Stimulated activated naive CD8-positive, alpha-beta T cell treated with anti-CD3 and anti-CD28 coated beads, Interleukin-15, Interleukin-2, amounts not matched to agents 100 ng/mL and 50 ng/mL, for 24 hours (primary cell): Measurements from ENCODE around the gene FNDC3B.

Source experiments
- H3K27ac Mint-ChIP-seq: one replicate; pipeline ENCODE4 v1.8.0; 2021; ENCODE audit warnings: mild to moderate bottlenecking, mixed read lengths
- H3K27me3 Mint-ChIP-seq: one replicate; pipeline ENCODE4 v1.8.0; 2021; ENCODE audit warnings: mixed read lengths
- H3K36me3 Mint-ChIP-seq: one replicate; pipeline ENCODE4 v1.8.0; 2021; ENCODE audit warnings: low read depth, mixed read lengths
- H3K4me1 Mint-ChIP-seq: one replicate; pipeline ENCODE4 v1.8.0; 2021; ENCODE audit warnings: low read depth, mixed read lengths
- H3K4me3 Mint-ChIP-seq: one replicate; pipeline ENCODE4 v1.8.0; 2021; ENCODE audit warnings: mild to moderate bottlenecking, mixed read lengths
- H3K9me3 Mint-ChIP-seq: one replicate; pipeline ENCODE4 v1.8.0; 2021; ENCODE audit warnings: mixed read lengths

The FNDC3B gene

DNA sequence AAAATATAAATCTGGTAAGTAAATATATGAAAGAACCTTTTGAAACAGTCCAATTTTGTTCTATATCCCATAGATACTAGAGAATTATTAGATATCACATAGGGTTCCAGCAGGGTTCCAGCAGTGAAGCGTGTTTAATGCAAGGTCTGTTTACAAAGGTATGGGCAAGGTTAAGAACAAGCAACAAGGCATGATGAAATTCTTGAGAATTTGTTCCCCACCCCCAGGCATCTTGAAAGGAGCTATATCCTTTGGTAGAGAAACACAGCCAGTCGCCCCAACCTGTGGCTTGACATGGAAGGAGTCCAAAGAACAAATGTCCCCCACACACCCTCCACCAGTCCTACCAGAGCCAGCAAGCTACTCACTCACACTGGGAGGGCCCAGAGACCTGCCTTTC, 18.6 kb upstream of the FNDC3B start:
- Mint-ChIP-seq H3K27me3 (no peaks in the 10 kb centered on the region), H3K27ac (no peak overlapping the region), H3K36me3 (no peaks in the 10 kb centered on the region), H3K9me3 (no peaks in the 10 kb centered on the region), H3K4me1 (no peaks in the 10 kb centered on the region), H3K4me3 (no peak overlapping the region)

DNA sequence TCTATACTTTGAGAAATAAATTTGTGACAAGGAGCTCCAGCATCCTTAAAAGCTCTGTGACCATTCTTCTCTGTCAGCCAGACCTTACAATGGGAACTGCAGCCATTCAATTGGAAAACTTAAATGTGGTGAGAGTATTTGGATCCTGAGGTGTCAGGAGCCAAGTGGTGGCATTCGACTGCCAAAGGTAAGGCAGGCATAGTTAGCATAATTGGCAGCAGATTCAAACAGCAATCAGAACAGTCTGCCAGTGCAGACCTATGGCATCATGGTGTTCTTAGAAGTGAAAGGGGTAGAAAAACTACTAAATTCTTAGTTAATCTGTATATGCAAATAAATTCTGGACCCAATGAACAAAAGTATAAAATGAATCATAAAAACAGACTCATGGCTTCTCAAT, 18.2 kb upstream of the FNDC3B start:
- Mint-ChIP-seq H3K27me3 (no peaks in the 10 kb centered on the region), H3K4me3 (no peak overlapping the region), H3K4me1 (no peaks in the 10 kb centered on the region), H3K9me3 (no peaks in the 10 kb centered on the region), H3K27ac (no peak overlapping the region), H3K36me3 (no peaks in the 10 kb centered on the region)

DNA sequence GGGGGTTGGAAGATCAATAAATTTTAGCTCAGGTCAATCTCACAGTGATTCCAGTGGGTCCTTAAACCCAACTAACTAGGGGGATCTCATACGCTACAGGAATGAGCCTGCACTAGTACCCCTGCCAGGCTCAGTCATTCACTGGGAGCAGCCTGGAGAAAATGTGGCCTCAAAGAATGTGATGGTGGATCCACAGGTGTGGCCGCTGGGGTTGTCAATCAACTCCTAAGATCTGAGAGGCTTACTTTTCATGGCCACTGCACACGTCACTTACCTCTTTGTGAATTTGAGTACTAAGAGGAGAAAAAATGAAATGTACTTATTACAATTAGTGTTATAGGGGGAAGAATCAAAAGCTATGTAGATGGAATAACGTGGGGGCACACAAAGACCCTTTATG, 17.5 kb upstream of the FNDC3B start:
- Mint-ChIP-seq H3K27ac (no peak overlapping the region), H3K4me3 (no peak overlapping the region), H3K27me3 (no peaks in the 10 kb centered on the region), H3K4me1 (no peaks in the 10 kb centered on the region), H3K36me3 (no peaks in the 10 kb centered on the region), H3K9me3 (no peaks in the 10 kb centered on the region)

DNA sequence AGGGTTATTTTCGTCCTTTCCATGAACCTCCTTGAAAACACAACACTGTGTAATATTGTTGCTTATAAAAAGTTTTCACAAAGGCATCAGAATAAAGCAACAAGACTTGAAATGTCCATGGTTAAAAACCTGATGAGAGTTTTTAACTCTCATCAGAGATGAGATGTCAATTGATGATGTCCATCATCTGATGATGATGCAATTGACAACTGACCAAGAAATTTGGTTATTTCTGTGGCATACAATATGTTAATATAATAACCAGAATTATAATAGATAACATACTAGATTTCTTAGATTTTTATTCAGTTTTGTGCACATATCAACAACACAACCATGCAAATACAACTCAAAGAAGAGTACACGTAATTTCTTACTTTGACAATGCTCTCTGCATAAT, 15.5 kb upstream of the FNDC3B start:
- no peaks in the 10 kb centered on the region for H3K9me3 Mint-ChIP-seq

DNA sequence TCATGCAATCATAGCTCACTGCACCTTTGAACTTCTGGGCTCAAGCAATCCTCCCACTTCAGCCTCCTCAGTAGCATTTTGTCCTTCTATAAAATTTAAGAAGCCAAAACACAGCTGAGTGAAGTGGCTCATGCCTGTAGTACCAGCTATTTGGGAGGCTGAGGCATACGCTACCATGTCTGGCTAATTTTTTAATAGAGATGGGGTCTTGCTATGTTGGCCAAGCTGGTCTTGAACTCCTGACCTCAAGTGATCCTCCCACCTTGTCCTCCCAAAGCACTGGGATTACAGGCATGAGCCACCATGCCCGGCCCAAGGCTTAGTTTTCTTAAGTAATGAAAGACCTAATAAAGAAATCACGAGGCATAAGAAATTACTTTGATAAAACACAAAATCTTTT, 14.7 kb upstream of the FNDC3B start:
- Mint-ChIP-seq H3K27me3 (no peaks in the 10 kb centered on the region), H3K4me1 (no peaks in the 10 kb centered on the region), H3K27ac (no peak overlapping the region), H3K9me3 (no peaks in the 10 kb centered on the region), H3K36me3 (no peaks in the 10 kb centered on the region), H3K4me3 (no peak overlapping the region)

More for the DNA sequence above, 15.5 kb upstream of the FNDC3B start:
- Mint-ChIP-seq H3K36me3 (no peaks in the 10 kb centered on the region), H3K4me3 (no peak overlapping the region), H3K27ac (no peak overlapping the region), H3K4me1 (no peaks in the 10 kb centered on the region), H3K27me3 (no peaks in the 10 kb centered on the region)

DNA sequence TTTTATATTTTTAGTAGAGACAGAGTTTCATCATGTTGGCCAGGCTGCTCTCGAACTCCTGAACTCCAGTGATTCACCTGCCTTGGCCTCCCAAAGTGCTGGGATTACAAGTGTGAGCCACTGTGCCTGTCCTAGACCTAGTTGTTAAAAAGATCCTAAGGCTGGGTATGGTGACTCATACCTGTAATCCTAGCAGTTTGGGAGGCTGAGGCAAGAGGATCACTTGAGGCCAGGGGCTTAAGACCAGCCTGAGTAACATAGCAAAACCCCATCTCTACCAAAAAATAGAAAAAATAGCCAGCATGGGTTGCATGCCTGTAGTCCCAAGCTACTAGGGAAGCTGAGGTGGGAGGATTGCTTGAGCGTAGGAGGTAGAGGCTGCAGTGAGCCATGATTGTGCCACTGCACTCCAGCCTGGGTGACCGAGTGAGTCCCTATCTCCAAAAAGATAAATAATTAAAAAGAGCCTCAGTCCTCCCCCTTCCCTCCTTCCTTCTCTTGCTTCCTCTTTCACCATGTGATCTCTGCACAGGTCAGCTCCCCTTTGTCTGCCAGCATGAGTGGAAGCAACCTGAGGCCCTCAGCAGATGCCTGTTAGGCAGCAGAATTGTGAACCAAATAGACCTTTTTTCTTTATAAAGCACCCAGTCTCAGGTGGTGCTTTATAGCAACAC, 9.8 kb upstream of the FNDC3B start:
- H3K36me3 Mint-ChIP-seq = no peaks in the 10 kb centered on the region
- no peaks in the 10 kb centered on the region for H3K4me1 Mint-ChIP-seq
- no peak overlapping the region for H3K27ac Mint-ChIP-seq
- no peaks in the 10 kb centered on the region for H3K9me3 Mint-ChIP-seq
- H3K4me3 Mint-ChIP-seq = no peak overlapping the region
- peaks cover 5% of the 10 kb centered on the region for H3K27me3 Mint-ChIP-seq

DNA sequence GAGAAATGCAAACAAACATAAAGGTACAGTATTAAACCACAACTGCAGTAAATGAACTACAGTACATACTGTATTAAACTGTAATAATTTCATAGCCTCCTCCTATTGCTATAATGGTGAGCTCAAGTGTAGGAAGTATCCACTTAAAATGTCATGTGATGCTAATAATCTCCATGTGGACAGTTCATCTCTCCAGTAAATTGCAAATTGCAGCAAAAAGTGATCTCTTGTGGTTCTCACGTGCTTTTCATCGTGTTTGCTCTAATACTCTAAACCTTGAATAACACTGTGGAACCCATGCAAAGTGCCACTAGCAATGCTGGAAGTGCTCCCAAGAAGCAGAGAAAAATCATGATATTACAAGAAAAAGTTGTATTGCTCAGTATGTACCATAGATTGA, 9.2 kb upstream of the FNDC3B start:
- H3K27ac Mint-ChIP-seq = no peak overlapping the region
- no peaks in the 10 kb centered on the region for H3K9me3 Mint-ChIP-seq
- H3K27me3 Mint-ChIP-seq = peaks cover 5% of the 10 kb centered on the region
- no peak overlapping the region for H3K4me3 Mint-ChIP-seq
- peaks cover 4% of the 10 kb centered on the region for H3K4me1 Mint-ChIP-seq
- H3K36me3 Mint-ChIP-seq = no peaks in the 10 kb centered on the region

DNA sequence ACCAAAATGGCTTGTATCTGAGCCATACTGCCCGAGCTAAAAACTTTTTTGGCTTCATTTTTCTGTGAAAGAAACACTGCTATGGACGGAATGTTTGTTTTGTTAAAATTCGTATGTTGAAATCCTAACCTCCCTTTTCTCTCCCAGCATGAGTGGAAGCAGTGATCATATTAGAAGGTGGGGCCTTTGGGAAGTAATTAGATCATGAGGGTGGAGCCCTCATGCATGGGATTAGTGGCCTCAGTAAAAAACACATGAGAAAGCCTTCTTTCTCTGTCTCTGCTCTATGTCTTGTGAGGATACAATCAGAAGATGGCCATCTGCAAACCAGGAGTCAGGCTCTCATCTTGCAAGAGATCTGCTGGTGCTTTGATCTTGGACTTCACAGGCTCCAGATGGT, 7.4 kb upstream of the FNDC3B start:
- Mint-ChIP-seq H3K9me3 (no peaks in the 10 kb centered on the region), H3K27me3 (peaks cover 5% of the 10 kb centered on the region), H3K4me1 (peaks cover 9% of the 10 kb centered on the region), H3K36me3 (no peaks in the 10 kb centered on the region), H3K4me3 (no peak overlapping the region), H3K27ac (no peak overlapping the region)

DNA sequence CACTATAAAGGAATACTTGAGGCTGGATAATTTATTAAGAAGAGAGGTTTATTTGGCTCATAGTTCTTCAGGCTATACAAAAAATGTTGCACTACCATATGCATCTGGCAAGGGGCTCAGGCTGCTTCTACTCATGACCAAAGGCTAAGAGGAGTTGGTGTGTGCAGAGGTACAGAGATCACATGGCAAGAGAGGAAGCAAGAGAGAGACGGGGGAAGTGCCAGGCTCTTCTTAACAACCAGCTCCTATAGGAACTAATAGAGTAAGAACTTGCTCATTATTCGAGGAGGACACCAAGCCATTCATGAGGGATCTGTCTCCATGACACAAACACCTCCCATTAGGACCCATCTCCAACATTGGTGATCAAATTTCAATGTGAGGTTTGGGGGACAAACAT, 6.0 kb upstream of the FNDC3B start:
- Mint-ChIP-seq H3K27me3 (peaks cover 10% of the 10 kb centered on the region), H3K9me3 (no peaks in the 10 kb centered on the region), H3K27ac (no peak overlapping the region), H3K4me1 (peaks cover 10% of the 10 kb centered on the region), H3K36me3 (no peaks in the 10 kb centered on the region), H3K4me3 (no peak overlapping the region)

DNA sequence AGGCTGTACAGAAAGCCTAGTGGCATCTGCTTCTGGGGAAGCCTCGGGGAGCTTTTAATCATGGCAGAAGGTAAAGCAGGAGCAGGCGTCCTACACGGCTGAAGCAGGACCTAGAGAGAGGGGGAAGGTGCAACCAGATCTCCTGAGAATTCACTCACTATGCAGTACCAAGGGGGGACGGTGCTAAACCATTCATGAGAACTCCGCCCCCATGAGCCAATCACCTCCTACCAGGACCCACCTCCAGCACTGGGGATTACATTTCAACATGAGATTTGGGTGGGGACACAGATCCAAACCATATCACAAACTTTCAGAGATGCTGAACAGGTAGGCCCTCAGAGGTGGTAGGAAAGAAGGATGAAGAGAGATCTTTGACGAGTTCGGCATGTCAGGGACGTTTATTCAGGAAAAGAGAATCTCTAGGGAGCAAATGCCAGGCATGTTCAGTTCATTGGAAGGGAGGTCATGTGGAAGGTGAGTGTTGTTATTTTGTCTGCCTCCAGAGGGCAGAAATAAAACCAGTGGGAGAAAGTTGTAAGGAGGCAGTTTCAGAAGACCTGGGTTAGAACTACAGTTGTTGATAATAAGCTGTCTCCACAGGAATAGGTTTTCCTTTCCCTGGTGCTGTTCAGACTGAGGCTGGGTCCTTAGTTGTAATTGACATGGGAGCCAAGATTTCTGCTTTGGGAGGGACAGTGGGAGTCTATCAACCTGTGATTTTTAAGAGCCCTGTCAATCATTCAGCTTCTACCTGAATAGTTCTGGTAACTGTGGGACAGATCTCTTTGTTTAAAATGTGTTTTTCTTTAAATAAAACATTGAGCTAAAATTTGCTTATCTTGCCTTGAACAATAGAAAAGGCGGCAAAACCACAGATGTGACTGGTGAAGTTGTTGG, 4.3 kb upstream of the FNDC3B start:
- no peaks in the 10 kb centered on the region for H3K36me3 Mint-ChIP-seq
- H3K9me3 Mint-ChIP-seq = no peaks in the 10 kb centered on the region
- H3K27me3 Mint-ChIP-seq = peaks cover 10% of the 10 kb centered on the region
- H3K27ac Mint-ChIP-seq = peak overlapping the region; percentile 4
- H3K4me1 Mint-ChIP-seq = peaks cover 20% of the 10 kb centered on the region
- H3K4me3 Mint-ChIP-seq = no peak overlapping the region

DNA sequence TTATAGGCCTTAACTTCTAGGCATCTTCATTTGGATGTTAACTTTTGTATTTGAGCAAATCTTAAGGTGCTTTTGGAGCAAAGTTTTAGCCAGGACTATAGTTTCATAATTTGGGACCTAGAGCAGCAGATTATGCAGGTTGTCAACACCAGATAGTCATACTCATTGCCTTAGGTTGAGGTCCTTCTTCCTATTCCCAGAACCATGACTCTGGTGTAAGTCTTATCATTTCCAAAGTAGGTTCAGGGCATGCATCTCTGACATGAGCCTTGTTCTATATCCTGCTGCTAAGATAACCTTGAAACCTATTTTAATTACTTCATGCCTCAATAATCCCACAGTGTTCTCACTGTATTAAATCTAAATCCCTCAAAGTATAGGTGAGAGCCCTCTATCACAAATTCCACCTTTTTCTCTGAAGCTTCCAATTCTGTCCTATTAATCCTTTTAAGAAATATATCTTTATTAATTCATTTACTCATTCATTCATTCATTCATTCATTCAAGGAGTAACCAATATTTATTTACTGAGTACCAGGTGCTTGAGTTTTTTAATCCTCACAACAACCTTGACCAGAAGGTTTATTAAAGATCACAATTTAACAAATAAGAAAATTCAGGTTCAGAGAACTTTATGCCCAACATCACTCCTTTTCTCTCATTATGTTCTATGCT, 2.7 kb upstream of the FNDC3B start:
- Mint-ChIP-seq H3K27ac (no peak overlapping the region), H3K27me3 (peaks cover 10% of the 10 kb centered on the region), H3K4me3 (no peak overlapping the region), H3K9me3 (no peaks in the 10 kb centered on the region), H3K4me1 (peaks cover 28% of the 10 kb centered on the region), H3K36me3 (no peaks in the 10 kb centered on the region)

DNA sequence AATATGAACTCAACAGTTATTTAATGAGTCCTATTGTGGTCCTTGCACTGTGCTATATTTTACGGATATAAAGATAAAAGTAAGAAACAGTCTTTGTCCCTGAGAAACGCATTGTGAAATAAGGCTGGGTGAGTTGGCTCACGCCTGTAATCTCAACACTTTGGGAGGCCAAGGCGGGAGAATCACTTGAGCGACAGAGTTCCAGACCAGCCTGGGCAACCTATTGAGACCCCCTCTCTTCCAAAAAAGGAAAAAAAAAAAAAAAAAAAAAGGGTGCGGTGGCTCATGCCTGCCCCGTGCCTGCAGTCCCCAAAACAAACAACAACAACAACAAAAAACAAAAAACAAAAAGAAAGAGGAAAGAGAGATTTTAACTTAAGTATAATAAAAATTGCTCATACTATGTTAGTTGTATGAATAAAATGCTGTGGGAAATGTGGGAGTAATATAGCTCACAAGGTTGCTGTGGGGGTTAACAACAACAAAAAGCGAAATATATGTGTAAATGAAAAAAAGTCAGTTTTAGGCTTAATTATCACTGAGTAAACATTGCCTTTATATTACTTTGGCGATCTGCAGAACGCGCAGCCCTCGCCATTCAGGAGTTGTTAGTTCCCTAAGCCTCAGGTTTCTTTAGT, 461 bp upstream of the FNDC3B start:
- Mint-ChIP-seq H3K4me3 (peak overlapping the region; percentile 89), H3K36me3 (no peaks in the 10 kb centered on the region), H3K9me3 (no peaks in the 10 kb centered on the region), H3K27me3 (peaks cover 5% of the 10 kb centered on the region), H3K27ac (peak overlapping the region; percentile 94), H3K4me1 (peaks cover 34% of the 10 kb centered on the region)

DNA sequence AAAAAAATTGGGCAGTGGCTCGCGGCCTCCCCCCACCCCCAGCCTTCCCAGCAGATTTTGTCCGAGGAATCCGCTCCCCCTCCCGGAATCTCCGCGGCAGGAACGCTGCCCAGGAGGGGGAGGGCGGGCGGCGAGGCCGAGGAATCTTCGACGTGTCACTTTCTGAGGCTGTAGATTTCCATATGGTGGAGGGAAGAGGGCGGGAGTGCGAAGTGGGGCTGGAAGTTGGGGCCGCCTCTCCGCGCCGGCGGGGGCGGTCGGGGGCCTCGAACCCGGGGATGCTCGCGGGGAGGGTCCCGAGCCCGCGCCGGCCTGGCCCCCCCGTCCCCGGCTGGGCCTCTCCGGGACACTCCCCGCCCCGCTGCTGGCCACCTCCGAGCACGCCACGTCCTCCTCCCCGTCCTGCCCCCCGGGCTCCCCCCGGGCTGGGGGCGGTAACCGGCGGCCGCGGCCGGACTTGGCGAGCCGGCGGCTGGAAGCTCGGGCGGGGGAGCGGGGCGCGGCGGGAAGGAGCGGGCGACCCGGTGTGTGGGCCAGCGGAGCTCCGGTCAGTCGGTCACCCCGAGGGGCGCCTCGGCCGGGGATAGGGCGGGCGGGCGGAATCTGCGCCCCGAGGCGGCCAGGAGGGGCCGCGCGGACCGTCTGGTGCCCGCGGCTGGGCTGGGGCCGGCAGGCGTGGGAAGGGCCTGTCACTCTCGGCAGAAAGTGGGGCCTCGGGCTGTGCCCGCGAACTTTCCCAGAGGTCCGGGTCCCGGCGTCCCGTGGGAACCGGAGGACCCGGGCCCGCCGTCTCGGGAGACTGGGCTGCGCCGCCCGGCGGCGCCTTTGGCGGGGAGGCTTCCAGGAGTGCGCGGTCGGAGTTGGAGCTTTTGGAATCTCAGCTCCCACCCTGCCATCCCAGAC, 951 bp downstream of the FNDC3B start:
- Mint-ChIP-seq H3K36me3 (no peaks in the 10 kb centered on the region), H3K4me3 (peak overlapping the region; percentile 89), H3K9me3 (no peaks in the 10 kb centered on the region), H3K4me1 (peaks cover 39% of the 10 kb centered on the region), H3K27ac (peak overlapping the region; percentile 77), H3K27me3 (peaks cover 5% of the 10 kb centered on the region)
